ENCODE data around the gene POGLUT2.
"Not testable (repeated sequence)": the region's sequence is repeated elsewhere in the genome, so short reads cannot be mapped to it uniquely, and the experiment has no call there.

Gene POGLUT2

DNA sequence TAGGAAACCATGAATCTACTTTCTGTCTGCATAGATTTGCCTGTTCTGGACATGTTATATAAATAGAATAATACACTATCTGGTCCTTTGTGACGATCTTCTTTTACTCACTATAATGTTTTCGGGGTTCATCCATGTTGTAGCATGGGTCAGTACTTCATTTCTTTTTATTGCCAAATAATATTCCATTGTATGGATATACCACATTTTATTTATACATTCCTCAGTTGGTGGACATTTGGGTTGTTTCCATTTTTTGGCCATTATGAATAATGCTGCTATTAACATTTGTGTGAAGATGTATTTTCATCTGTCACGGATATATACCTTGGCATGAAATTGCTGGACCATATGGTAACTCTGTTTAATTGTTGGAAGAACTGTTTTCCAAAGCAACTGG is 6.9 kb upstream of the POGLUT2 start:
- no peak for DNase-seq

DNA sequence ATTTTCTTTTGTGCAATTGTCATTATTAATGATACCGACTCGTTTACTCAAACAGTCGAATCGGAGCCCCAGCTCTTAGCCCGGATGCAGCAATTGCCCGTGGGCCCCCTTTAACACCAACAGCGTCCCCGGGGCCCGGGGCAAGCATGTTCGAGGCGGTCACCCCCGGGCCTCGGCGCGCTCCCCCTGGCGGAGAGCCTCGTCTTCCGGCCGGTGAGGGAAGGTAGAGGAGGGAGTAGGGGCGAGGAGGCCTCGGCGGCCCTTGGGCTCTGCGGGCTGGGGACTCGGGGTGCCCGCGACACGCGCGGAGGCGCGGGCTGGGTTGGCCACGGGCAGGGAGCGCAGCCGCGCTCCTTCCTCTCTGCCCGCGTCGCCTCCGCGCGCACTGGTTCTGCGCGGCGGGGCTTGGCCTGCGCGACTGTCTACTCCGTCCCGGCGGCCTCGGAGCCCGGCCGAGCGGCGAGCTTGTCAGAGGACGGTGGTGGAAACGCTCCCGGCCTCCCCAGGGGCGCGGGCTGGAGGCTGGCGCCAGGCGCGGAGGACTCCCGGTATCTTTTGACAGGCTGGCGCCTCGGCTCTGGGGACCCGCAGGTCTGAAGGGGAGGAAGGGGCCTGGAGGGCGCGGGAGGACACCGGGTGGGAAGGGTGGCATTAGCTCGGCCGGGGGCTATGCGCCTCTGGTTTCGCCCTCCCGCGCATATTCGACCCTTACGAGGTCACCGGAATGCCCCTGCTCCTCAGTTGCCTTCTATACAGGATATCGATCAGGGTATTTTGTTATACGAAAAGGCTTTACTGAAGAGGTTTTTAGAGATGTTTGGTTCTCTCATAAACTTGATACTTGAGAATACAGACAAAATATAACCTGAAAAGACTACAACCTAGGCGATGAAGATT is 1.6 kb upstream of the POGLUT2 start:
- peak; percentile 90 for DNase-seq

DNA sequence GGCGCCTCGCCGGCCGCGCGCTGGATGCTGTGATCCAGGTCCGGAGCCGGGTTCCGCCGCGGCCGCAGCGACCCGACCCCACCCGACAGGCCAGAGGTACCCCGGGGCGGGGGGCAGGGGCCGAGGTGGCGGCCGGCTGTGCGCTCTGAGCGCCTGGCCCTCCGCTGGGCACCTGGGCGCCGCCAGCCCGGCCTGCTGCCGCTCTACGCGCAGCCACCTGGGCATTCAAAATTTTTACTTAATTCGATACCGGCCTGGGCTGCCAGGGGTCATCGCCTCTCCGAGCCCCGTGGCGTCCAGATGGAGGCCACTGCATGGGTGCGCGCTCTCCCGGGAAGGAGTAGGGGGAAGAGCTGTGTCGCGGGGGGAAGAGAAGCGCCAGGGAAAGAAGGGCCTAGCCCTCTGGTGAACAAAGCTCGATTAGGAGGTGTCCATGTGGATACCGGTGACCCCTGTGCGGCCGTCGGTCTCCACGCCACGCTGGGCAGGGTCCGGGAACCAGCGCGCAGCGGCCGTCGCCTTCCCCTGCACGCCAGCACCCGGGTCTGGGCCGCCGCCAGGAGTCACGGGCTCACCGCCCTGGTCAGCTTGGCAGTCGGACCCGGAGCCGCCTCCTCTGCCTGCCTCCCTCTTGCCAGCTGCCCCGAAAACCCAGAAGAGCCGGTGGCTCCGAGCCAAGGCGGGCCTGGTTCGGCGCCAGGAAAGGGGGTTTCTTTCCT is 809 bp upstream of the POGLUT2 start:
- DNase-seq, result no peak

DNA sequence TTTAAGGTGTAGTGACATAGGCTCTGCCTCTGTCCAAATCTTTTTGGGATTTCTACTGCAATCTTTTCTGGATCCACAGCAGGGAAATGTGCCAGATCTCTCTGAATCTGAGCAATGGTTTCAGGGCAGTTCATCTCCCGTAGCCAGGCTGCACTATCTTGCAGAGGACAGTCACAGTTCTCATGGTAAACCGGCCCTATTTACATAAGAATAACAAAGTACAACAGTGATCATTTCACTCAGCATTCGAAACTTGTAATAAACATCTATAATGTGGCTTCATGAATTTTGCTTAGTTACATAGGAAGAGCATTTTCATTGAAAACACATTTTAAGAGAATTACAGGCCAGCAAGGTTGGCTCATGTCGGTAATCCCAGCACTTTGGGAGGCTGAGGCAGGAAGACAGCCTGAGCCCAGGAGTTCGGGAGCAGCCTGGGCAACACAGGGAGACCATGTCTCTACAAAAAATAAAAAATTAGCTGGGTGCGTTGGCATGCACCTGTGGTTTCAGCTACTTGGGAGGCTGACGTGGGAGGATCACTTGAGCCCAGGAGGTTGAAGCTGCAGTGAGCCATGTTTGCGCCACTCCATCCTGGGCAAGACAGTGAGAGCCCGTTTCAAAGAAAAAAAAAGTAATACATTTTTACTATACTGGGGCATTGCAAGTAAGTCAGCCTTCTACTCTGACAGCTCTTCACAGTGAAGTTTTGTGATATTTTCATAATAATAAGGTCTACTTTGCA is 5.0 kb downstream of the POGLUT2 start:
- DNase-seq, result no peak

DNA sequence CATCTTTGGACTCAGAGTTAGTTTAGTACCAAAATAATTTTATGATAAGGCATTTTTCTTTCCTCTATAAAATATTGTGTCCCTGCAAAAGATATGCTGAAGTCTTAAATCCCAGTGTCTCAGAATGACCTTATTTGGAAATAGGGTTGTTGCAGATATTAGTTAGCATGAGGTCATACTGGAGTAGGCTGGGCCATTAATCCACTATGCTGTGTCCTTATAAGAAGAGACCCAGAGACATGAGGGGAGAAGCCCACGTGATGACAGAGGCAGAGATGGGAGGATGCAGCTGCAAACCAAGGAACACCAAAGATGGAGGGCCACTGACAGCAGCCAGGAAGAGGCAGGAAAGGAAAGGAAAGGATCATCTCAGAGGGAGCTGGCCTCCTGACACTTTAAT is 6.4 kb downstream of the POGLUT2 start:
- no peak for DNase-seq

DNA sequence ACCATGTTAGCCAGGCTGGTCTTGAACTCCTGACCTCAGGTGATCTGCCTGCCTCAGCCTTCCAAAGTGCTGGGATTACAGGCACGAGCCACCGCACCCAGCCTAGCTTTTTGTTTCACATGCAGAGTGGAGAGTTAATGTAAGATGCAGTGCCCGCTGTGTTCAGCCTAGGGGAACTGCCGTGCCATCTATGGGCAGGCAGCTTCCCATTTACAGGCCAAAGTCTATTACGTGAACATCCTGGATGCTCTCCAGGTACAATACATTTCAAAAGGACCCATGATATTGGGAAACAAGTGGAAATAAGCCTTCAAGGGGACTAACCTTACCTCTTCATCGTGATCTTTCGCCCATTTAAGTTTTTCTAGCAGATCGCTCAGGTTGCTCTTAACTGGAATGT is 10.1 kb downstream of the POGLUT2 start:
- DNase-seq, result no peak

DNA sequence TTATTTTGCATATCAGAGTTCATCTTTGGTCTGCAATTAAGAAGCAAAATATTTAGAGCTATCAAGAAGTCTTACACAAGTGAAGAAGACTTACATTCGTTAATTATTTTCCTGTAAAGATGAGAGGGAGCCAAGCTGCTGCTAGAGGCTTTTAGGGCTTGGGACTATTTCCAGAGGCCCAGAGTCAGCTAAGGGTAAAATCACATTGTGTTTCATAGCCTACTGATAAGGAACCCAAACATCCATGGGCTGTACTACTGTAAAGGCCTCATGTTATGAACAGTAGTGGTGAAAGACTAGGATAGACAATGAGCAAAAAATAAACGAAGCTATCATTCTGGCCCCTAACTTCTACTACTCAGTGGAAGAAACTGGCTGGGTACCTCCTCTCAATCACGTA is 14.3 kb downstream of the POGLUT2 start:
- no peak for DNase-seq

DNA sequence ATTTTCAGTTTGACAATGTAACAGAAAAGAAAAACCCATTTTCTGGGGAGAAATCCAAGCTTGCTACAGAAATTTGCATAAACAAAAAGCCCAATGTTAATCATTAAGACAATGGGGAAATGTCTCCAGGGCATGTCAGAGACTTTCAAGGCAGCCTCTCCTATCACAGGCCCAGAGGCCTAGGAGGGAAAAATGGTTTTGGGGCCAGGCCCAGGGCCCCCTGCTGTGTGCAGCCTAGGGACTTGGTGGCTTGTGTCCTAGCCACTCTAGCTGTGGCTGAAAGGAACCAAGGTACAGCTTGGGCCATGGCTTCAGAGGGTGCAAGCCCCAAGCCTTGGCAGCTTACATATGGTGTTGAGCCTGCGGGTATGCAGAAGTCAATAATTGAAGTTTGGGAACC is 17.2 kb downstream of the POGLUT2 start:
- no peak for DNase-seq

DNA sequence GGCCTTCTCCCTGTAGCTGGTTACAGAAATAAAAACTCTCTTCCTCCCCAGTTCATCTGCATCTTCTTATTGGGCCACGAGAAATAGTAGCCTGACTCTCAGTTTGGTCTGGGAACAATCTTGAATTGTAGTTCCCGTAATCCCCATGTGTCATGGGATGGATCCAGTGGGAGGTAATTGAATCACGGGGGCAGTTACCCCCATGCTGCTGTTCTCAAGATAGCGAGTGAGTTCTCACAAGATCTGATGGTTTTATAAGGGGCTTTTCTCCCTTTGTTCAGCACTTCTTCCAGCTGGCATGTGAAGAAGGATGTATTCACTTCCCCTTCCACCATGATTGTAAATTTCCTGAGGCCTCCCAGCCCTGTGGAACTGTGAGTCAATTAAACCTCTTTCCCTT is 18.1 kb downstream of the POGLUT2 start:
- not testable (repeated sequence) for DNase-seq

DNA sequence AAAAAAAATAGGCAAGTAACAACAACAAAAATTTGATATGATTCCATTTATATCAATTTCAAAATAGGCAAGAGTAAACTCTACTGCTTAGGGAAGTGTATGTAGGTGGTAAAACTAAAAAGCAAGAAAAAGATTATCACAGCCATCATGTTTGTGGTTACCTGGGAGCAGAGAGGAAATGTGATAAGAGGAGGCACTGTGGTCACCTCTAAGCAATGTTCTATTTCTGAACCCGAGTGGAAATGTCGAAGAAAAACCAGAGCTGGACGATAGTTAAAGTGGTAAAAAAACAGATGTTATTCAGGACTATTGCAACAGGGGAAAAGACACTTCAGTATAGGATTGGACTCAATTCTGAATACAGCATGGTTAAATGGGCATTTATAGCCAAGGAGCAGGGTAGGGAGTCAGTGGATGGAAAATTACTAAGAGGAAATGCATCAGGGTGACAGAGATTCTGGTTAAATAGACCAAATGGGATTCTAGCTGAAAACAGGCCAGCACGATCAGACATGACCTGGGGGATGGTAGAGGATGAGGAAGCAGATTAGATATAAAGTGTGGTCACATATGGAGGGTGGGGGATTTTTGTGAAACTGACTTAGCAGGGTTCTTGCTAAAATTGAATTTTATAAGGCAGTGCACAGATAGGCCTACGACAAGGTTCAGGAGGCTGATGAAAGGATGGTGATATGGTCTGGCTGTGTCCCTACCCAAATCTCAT is 19.2 kb downstream of the POGLUT2 start:
- no peak for DNase-seq

DNA sequence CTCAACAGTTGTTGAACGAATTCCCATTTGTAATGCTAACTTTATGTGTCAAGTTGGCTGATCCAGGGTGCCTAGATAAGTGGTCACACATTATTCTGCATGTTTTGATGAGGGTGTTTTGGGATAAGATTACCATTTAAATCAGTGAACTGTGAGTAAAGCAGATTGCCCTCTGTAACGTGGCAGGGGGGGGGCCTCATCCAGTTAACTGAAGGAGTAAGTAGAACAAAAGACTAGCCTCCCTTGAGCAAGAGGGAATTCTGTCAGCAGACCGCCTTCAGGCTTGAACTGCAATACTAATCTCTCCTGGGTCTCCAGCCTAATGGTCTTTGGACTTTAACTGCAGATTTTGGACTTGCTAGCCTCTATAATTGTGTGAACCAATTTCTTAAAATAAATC is 21.0 kb downstream of the POGLUT2 start:
- DNase-seq, result no peak

DNA sequence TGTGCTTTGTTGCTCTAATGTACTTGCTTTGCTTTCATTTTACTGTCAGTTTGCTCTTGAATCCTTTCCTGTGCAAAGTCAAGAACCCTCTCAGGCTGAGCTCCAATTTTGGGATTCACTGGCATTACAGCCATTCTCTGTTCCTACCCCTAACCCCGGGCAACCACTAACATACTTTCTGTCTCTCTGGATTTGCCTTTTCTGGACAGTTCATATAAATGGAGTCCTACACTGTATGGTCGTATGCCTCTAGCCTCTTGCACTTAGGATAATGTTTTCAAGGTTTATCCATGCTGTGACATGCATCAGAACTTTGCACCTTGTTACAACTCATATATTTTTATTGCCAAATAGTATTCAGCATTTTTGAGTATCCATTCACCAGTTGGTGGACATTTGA is 22.5 kb downstream of the POGLUT2 start:
- no peak for DNase-seq

DNA sequence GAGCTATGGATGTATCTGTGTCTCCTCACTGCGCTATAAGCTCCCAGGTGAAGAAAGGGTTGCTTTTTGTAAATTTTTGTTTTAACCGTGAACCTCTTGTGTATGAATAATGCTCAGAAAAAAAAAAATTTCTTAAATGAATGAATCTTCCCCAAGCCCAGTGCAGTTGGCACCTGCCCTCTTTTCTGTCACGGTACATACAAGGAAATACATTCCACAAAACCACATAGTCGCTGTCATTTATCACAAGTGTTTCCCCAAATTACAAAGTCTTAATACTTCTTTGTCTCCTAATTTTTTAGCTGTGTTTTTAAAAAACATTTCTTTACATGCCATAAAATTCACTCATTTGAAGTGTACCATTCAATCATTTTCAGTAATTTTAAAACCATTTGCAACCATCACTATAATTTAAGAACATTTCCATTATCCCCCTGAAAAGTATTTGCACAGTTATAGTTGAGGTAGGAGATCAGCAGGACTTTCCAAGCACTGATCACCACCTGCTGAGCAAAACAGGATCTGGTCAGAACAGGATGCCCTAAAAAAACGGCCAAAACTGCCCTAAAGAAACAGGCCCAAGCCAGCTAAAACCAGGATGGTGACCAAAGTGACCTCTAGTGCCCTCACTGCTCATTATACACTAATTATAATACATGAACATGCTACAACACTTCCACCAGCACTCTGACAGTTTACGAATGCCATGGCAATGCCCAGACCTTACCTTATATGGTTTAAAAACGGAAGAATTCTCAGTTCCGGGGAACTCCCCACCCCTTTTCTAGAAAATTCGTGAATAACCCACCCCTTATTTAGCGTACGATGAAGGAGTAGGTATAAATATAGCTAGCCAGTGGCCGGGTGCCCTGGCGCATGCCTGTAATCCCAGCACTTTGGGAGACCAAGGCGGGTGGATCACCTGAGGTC is 23.9 kb downstream of the POGLUT2 start:
- no peak for DNase-seq

DNA sequence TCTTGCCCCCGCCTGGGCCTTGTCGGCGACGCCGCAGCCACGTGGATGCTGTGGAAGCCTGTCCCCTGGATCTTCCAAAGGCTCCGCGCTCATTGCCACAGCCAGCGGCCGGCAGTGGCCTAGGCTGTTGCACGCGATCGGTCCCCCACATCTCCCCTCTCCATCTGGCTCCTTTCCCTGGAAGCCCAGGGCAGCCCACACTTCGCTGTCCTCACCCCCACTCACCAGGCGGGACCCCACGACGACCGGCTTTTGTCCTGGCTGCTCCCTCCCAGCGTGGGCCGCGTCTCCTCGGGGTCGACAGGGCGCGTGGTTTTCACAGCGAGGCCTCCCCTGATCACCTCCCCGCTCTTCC is 24.6 kb downstream of the POGLUT2 start:
- DNase-seq, result no peak

DNA sequence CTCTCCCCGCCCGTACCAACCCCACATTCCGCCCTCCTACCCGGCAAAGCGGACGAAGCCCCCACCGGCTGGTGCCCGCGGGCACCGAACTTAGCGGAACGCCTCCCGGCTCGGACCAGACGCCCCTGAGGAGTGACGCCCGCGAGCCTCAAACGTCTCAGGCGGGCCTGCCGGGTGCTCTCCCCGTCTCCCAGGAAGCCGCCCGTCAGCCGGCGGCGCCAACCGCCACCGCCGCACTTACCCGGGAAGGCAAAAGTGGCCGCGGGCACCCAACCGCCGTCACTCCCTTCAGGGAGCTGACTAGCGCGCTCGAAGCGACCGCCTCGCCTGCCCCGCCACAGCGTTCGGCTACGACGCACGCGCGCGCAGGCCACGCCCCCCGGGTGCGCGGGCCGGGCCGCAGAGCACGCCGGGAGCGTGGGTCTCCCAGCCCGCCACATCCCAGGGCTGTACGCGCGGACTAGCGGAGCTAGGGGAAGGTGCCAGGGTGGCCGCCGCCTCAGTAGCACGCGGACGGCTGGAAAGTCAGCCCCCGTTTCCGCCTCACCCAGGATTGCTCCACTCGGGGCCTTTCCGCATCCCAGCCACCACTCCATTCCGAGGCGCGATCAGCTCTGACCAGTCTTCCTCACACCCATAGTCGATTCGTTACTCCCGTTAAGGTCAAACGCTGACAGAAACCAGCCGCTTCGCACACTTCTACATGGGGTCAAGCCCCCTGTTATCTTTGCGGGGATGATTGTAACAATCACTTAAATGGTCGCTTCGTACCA is 25.1 kb downstream of the POGLUT2 start, which contains the start of gene TEX30:
TEX30 (minus strand) TSS at position 346 of the 773 bp plus-strand sequence. CDS start 3,760 bp downstream, outside the sequence.
- peak; percentile 92 for DNase-seq

DNA sequence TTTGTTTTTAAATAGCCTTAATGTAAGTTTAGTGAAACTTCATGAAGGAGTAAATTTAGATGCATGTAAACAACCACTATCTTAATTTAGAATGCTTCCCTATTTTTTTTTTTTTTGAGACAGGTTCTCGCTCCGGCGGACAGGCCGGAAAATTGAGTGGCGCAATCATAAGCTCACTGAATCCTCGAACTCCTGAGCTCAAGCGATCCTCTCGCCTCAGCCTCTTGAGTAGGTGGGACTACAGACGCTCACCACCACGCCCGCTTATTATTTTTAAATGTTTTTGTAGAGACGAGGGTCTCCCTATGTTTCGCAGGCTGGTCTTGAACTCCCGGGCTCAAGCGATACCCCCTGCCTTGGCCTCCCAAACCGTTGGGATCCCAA is 26.7 kb downstream of the POGLUT2 start:
- DNase-seq, result no peak

DNA sequence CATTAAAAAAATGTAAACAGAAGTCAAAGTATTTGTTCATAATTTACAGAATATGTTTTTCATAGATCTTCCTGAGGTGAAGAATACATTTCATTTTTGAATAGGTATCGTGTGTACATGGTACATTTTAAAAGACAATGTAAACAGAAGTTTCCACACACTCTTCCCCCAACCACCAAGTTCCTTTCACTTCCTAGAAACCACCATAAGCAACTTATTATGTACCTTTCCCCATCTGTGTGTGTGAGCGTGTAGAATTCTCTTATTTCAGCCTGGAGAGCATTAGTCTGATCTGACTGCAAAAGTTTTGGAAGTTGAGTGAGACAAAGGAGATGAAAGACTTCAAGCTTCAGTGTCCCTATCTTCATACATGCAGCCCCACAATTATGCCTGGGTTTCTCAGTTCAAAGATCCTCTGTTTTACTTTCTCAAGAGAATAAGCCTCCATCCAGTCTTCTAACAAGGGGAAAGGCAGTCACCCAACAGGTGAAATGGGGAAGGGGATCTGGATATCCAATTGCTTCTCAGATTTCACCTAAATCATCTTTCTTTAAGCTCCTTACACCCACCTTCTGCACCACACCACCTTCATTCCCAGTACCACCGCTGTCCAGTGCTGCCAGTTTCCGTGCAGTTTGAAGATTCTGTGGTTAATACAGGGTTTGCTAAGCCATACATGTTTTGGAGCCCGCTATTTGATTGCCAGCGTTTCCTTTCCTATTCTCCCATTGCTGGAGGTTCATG is 27.3 kb downstream of the POGLUT2 start:
- no peak for DNase-seq

DNA sequence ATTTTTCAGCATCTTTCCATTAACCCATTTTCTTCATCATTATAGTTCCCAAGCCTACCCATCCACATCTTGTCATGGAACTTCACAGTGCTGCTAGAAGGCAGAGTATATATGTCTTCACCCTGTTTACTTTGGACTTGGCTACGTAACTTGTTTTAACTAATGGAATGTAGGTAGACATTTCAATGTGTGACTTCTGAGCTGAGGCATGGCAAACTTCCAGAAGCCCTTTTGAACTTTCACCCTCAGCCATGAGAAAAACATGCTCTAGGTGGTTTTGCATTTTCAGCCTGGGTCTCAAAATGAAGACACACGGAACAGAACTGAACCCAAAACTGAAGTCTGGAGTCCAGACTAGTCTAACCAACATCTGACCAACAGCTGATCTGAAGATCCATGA is 28.3 kb downstream of the POGLUT2 start:
- no peak for DNase-seq

DNA sequence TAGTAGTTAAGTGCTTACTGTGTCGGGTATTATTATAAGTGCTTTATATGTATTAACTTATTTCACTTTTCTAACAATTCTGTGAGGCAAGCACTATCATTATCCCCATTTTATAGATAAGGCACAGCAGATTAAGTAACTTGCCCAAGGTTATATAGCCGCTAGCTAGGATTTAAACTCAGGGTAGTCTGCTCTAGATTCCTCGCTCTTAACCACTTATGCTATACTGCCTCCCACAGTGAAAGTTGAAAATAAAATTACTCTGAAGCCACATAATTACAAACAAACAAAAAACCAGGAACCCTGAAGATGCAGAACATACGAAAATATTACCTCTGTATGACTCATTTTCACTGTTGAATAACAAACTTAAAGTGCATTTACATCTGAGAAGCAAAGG is 29.1 kb downstream of the POGLUT2 start:
- DNase-seq, result no peak

DNA sequence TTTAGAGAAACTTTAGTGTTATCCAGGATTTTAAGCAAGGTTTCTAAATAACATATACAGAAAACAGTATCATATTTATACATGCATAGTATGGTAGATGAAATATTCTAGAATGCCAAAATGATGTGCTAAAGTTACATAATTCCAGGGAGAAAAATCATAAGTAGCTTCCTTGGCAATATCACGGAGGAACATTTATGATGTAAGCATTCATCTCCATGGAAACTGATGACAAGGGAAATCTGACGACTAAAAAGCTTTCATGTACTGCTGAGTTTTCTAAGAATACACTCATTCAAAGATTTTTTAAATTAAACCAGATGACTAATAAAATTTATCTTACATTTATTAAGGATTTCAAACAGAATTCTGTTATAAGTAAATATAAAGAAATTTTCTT is 29.9 kb downstream of the POGLUT2 start:
- no peak for DNase-seq

Data from right hindlimb (tissue), 1 donor.